ENCODE data around the gene SPG21.
"Not testable (repeated sequence)": the region's sequence is repeated elsewhere in the genome, so short reads cannot be mapped to it uniquely, and the experiment has no call there.

Gene SPG21

GRCh38 chr15:64989416-64990167 is at the start of gene SPG21:
Gene SPG21, minus strand, starts transcription at chr15:64989914. Its CDS starts 6,345 bp downstream, at chr15:64983569.
- peak; percentile 46 to 95 (median 86) for DNase-seq

GRCh38 chr15:65038836-65039235 is 49.1 kb upstream of the SPG21 start:
- DNase-seq = no peak

GRCh38 chr15:65038428-65038827 is 48.7 kb upstream of the SPG21 start:
- no peak for DNase-seq

- no peak for DNase-seq
These were observed 47.6 kb upstream of the SPG21 start for GRCh38 chr15:65037309-65037708.

- no peak for DNase-seq
These were observed 45.0 kb upstream of the SPG21 start for GRCh38 chr15:65034719-65035118.

GRCh38 chr15:65033659-65034269 is 44.0 kb upstream of the SPG21 start:
- peak in 9 of 56 donors; percentile 7 to 55 (median 26) for DNase-seq

GRCh38 chr15:65032801-65033537 is 43.3 kb upstream of the SPG21 start:
- DNase-seq = peak in 21 of 56 donors; percentile 7 to 59 (median 25)

GRCh38 chr15:65029736-65030208 is 40.1 kb upstream of the SPG21 start:
- DNase-seq = no peak

- peak in 55 of 56 donors; percentile 23 to 95 (median 83) for DNase-seq
These were observed 39.4 kb upstream of the SPG21 start, which contains the start of gene MTFMT for GRCh38 chr15:65028921-65029735. Gene MTFMT, minus strand, starts transcription at chr15:65029639. Its CDS starts 26 bp downstream, at chr15:65029613.

- DNase-seq = no peak
These were observed 38.6 kb upstream of the SPG21 start for GRCh38 chr15:65028338-65028737.

GRCh38 chr15:65027593-65027992 is 37.9 kb upstream of the SPG21 start:
- no peak for DNase-seq

GRCh38 chr15:65026756-65027155 is 37.0 kb upstream of the SPG21 start:
- no peak for DNase-seq

- DNase-seq = no peak
These were observed 31.8 kb upstream of the SPG21 start for GRCh38 chr15:65021488-65021887.

GRCh38 chr15:65020419-65020818 is 30.7 kb upstream of the SPG21 start:
- DNase-seq = no peak

GRCh38 chr15:65011198-65011597 is 21.5 kb upstream of the SPG21 start:
- DNase-seq = not testable (repeated sequence)

- DNase-seq = no peak
These were observed 19.3 kb upstream of the SPG21 start for GRCh38 chr15:65008983-65009382.

- no peak for DNase-seq
These were observed 17.2 kb upstream of the SPG21 start for GRCh38 chr15:65006876-65007275.

GRCh38 chr15:65004993-65005392 is 15.3 kb upstream of the SPG21 start:
- DNase-seq = no peak

- no peak for DNase-seq
These were observed 8.1 kb upstream of the SPG21 start for GRCh38 chr15:64997745-64998375.

- no peak for DNase-seq
These were observed 7.4 kb upstream of the SPG21 start for GRCh38 chr15:64997066-64997465.

- DNase-seq = no peak
These were observed 3.6 kb upstream of the SPG21 start for GRCh38 chr15:64993290-64993689.

Measured in nucleus accumbens (tissue), 56 donors.